ENCODE measurements around the gene C18orf63.

DNA sequence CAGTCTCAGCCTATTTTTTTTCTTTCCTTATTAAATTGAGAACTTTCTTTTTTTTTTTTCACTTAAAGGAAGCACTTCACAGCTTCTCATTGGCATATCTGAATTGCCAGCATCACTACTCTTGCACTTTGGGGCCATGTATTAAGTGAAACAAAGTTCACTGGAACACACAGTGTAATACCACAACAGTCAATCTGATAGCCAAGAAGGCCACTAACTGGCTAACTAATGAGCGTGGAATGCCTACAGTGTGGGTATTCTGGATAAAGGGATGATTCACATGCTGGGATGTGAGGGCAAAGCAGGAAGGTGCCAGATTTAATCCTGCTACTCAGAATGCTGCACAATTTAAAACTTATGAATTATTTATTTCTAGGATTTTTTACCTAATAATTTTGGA, 11.7 kb upstream of the C18orf63 start:
- TF ChIP-seq, protein P1, sequence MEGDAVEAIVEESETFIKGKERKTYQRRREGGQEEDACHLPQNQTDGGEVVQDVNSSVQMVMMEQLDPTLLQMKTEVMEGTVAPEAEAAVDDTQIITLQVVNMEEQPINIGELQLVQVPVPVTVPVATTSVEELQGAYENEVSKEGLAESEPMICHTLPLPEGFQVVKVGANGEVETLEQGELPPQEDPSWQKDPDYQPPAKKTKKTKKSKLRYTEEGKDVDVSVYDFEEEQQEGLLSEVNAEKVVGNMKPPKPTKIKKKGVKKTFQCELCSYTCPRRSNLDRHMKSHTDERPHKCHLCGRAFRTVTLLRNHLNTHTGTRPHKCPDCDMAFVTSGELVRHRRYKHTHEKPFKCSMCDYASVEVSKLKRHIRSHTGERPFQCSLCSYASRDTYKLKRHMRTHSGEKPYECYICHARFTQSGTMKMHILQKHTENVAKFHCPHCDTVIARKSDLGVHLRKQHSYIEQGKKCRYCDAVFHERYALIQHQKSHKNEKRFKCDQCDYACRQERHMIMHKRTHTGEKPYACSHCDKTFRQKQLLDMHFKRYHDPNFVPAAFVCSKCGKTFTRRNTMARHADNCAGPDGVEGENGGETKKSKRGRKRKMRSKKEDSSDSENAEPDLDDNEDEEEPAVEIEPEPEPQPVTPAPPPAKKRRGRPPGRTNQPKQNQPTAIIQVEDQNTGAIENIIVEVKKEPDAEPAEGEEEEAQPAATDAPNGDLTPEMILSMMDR (IDR thresholded peaks at IDR 0.05), result no peak
- TF ChIP-seq POLR2A (IDR thresholded peaks at IDR 0.05), result no peak
